GM21360 (cell line): ENCODE results near the gene FOLR3.
"Not testable (repeated sequence)": the region's sequence is repeated elsewhere in the genome, so short reads cannot be mapped to it uniquely, and the experiment has no call there.

Experiments used
- ATAC-seq: cut with Tn5 transposase; IDR thresholded peaks from one replicate; pipeline ENCODE4 v1.9.1; 2021; ENCODE audit warnings: mild to moderate bottlenecking, moderate library complexity; ENCODE audit not compliant: unreplicated experiment

The FOLR3 gene

DNA sequence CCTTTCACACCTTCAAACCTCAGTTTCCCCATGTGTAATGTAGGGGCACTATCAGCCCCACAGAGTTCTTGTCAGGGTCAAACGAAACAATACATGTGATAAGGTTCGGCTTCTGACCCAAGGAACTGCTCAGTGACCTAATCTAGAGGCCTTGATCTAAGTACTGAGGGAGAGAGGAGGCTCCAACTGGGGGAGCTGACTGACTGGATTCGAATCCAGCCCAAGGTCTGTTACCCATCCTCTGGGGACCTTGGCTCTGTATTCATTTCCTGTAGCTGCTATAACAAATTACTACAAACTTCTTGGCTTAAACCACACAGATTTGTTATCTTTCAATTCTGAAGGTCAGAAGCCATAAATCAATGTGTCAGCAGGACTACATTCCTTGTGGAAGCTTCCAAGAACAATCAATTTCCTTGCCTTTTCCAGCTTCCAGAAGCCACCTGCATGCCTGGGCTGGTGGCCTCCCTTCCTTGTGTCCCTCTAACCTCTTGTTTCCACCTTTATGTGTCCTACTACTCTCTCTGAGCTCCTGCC lies 12.3 kb upstream of the FOLR3 start:
- ATAC-seq, result no peak

GRCh38 chr11:72124046-72124445 lies 11.5 kb upstream of the FOLR3 start:
- ATAC-seq, result no peak

DNA sequence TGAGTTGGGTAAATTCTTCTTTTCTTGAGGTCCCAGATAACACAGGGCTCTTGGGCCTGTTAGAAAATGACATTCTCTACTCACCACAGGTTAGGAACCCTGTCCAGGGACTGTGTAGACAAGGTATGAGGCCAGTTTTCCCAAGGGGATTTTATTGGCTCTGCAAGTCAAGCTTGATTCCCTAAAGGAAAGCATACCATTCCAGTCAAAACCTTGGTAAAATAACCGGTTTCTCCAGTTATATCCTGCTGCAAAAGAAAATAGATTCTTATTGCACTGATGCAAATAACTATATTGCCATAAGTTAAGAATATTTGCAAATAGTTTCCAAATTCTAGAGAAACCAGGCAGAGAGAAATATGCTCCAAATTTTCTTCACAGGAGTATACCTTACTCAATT lies 9.6 kb upstream of the FOLR3 start:
- ATAC-seq, result no peak

DNA sequence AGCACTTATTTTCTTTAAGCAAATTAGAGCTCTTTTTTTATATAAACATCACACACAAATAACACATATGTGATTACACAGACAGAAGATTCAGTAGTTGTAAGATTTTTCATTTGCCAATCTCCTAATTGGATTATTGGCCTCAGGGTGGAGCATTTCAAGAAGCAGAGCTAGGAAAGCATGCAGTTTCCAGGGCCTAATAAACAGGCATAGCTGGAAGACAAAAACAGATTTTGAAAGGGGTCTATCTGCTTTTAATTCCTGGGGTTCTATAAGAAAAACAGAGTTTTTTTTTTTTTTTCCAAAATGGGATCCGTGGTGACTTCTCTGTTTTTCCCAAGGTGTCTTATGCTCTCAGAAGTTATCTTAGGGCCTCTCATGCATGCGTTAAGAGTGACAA lies 7.6 kb upstream of the FOLR3 start:
- no peak for ATAC-seq

DNA sequence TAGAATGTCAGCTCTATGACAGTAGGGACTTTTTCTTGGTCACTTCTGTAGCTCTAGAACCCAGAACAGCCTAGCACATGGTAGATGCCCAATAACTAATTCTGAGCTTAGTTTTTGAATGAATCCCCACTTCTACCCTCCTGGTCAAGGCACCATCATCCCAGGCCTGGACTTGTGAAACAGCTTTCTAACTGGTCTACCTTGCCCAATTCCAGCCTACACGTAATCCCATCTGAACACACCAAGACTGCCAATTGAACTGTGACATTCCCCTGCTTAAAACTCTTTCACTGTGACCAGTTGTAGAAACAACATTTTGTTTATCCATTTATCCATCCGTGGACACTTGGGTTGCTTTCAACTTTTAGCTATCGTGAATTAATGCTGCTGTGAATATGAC lies 6.1 kb upstream of the FOLR3 start:
- ATAC-seq, result no peak

DNA sequence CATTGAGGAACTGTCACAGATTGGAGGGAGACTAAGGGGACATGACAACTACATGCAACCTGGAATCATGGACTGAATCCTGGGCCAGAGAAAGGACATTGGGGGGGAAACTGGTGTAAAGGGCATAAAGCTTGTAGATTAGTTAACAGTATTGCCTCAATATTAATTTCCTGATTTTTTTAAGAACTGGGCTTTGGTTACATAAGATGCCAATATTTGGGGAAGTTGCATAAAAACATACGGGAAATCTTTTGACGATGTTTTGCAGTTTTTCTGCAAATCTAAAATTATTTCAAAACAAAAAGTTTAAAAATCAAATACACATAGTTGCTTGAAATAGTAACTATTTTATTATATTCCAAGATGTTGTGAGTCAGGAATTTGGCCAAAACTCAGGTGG lies 2.9 kb upstream of the FOLR3 start:
- ATAC-seq, result no peak

GRCh38 chr11:72135891-72136683 lies 562 bp downstream of the FOLR3 start:
- no peak for ATAC-seq

DNA sequence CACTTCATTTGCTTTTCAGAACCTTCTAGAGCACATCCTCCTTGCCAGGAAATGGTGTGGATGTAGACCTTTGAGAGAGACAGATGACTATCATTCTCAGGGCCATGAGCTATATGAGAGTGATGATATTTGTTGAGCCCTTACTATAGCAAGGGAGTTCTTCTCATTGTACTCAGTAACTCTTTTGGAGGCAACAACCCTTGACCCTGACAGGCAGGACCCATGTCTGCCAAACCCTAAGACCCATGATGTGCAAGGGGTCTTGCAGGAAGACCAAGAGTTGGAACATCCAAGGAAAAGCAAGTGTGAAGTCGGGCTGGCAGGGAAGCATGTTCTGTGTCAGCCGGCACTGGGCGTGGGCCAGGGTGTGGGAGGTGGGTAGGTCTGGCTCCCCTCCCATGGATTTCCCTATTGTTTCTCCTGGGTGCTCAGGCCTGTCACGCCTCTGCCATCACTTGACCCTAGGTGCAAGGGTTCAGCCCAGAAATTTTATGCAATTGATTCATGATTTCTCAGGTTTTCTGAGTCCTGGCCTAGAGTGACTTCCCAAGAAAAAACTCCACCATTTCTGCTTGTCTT lies 1.2 kb downstream of the FOLR3 start:
- ATAC-seq, result no peak

DNA sequence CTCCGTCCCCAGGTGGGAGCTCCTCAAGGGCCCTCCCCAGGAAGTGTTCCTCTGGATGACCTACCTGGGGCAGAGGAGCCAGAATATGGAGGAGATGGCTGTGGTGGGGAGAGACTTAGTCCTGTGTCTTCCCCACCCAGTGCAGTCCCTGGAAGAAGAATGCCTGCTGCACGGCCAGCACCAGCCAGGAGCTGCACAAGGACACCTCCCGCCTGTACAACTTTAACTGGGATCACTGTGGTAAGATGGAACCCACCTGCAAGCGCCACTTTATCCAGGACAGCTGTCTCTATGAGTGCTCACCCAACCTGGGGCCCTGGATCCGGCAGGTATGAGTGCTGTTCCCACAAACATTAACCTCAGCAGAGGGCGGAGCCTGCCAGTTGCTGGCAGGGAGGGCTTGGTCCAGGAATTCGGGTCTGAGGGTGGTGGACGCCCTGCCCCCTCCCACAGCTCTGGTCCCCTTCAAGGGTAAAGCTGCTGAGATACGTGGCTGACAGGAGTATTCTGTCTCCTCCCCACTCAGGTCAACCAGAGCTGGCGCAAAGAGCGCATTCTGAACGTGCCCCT lies 3.4 kb downstream of the FOLR3 start:
- ATAC-seq, result no peak

DNA sequence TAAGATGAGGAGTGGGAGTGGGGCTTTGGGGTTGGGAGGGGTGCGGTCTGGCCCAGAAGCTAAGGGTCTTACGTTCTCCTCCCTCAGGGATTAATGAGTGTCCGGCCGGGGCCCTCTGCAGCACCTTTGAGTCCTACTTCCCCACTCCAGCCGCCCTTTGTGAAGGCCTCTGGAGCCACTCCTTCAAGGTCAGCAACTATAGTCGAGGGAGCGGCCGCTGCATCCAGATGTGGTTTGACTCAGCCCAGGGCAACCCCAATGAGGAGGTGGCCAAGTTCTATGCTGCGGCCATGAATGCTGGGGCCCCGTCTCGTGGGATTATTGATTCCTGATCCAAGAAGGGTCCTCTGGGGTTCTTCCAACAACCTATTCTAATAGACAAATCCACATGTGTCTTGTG lies 4.0 kb downstream of the FOLR3 start:
- ATAC-seq, result no peak

DNA sequence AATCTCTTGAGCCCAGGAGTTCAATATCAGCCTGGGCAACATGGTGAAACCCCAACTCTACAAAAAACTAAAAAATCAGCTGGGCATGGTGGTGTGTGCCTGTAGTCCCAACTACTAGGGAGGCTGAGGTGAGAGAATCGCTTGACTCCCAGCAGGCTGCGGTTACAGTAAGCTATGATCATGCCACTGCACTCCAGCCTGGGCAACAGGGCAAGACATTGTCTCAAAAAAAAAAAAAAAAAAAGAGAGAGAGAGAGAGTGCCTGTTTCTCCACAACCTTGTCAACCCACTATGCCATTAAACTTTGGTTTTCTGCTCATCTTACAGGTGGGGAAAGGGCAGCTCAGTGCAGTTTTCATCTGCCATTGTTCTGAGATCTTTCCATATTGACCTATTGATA lies 5.1 kb downstream of the FOLR3 start:
- ATAC-seq, result no peak

GRCh38 chr11:72141066-72141465 lies 5.5 kb downstream of the FOLR3 start:
- ATAC-seq, result no peak

GRCh38 chr11:72142086-72142485 lies 6.6 kb downstream of the FOLR3 start:
- ATAC-seq, result not testable (repeated sequence)

GRCh38 chr11:72142543-72142942 lies 7.0 kb downstream of the FOLR3 start:
- not testable (repeated sequence) for ATAC-seq

- ATAC-seq, result no peak
These were observed 9.5 kb downstream of the FOLR3 start for GRCh38 chr11:72144807-72145565.

DNA sequence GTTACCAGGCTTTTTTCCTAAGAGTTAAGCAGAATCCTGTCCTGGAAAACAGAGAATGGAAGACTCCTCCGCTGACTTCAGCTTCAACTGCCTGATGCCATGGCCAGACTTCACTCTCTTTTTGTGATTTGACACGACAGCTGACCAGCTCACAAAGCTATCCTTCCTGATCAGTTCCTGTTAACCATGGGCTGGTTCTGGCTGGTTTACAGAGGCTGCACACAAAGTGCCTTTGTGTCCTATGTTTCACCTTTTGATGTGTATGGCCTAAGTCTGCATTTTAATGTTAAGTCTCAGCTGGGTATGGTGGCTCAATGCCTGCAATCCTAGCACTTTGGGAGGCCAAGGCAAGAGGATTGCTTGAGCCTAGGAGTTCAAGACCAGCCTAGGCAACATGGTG lies 11.1 kb downstream of the FOLR3 start:
- no peak for ATAC-seq

- no peak for ATAC-seq
These were observed 15.4 kb downstream of the FOLR3 start for GRCh38 chr11:72150882-72151281.

GRCh38 chr11:72153874-72154273 lies 18.3 kb downstream of the FOLR3 start:
- ATAC-seq, result not testable (repeated sequence)

GRCh38 chr11:72154816-72155215 lies 19.3 kb downstream of the FOLR3 start:
- no peak for ATAC-seq

- ATAC-seq, result no peak
These were observed 20.2 kb downstream of the FOLR3 start for GRCh38 chr11:72155751-72156150.

- no peak for ATAC-seq
These were observed 21.6 kb downstream of the FOLR3 start for GRCh38 chr11:72157131-72157530.
